ENCODE results near the gene ZNF524.
A peak's percentile ranks its signal among the peaks of the same experiment; 100 is the strongest.

ZNF524 gene

GRCh38 chr19:55552620-55553019, 47.5 kb upstream of the ZNF524 start:
- no peak for TF ChIP-seq CTCF (IDR thresholded peaks at IDR 0.05; ENCODE audit: low read length)
- no peak for TF ChIP-seq EZH2phosphoT487 (IDR thresholded peaks at IDR 0.05; ENCODE audit: low read length)
- Histone ChIP-seq H3K36me3 (replicated peaks; ENCODE audit: insufficient read depth, low read length) (no peaks in the 10 kb centered on the region), H3F3A (ENCODE audit: insufficient read depth, low read length) (no peaks in the 10 kb centered on the region), H4K20me1 (ENCODE audit: insufficient read depth, low read length) (no peaks in the 10 kb centered on the region), H3K27ac (ENCODE audit: low read length) (no peak overlapping the region), H3K79me2 (ENCODE audit: low read length) (no peaks in the 10 kb centered on the region), H3K4me1 (ENCODE audit: low read length) (no peaks in the 10 kb centered on the region), H3K4me3 (ENCODE audit: low read length) (no peak overlapping the region), H3K9me2 (replicated peaks; ENCODE audit: insufficient read depth, low read length) (no peaks in the 10 kb centered on the region), H3K27me3 (replicated peaks; ENCODE audit: insufficient read depth, low read length) (peaks cover 95% of the 10 kb centered on the region), H3K4me2 (ENCODE audit: low read depth, low read length) (no peak overlapping the region), H3K9ac (ENCODE audit: low read length) (no peak overlapping the region), H2AFZ (ENCODE audit: low read length) (no peak overlapping the region), H3K9me3 (replicated peaks; ENCODE audit: insufficient read depth, low read length) (no peaks in the 10 kb centered on the region)
- peak; percentile 35 for DNase-seq

GRCh38 chr19:55553217-55554182, 46.6 kb upstream of the ZNF524 start:
- Histone ChIP-seq H3K27me3 (replicated peaks; ENCODE audit: insufficient read depth, low read length) (peaks cover 95% of the 10 kb centered on the region), H3K4me2 (ENCODE audit: low read depth, low read length) (peak overlapping the region; percentile 31; the same call in 1 of the 2 replicates), H3K9ac (ENCODE audit: low read length) (no peak overlapping the region), H3F3A (ENCODE audit: insufficient read depth, low read length) (no peaks in the 10 kb centered on the region), H4K20me1 (ENCODE audit: insufficient read depth, low read length) (no peaks in the 10 kb centered on the region), H3K79me2 (ENCODE audit: low read length) (no peaks in the 10 kb centered on the region), H3K4me3 (ENCODE audit: low read length) (no peak overlapping the region), H3K9me2 (replicated peaks; ENCODE audit: insufficient read depth, low read length) (no peaks in the 10 kb centered on the region), H3K9me3 (replicated peaks; ENCODE audit: insufficient read depth, low read length) (no peaks in the 10 kb centered on the region), H2AFZ (ENCODE audit: low read length) (no peak overlapping the region), H3K36me3 (replicated peaks; ENCODE audit: insufficient read depth, low read length) (no peaks in the 10 kb centered on the region), H3K4me1 (ENCODE audit: low read length) (no peaks in the 10 kb centered on the region), H3K27ac (ENCODE audit: low read length) (no peak overlapping the region)
- no peak for DNase-seq
- TF ChIP-seq EZH2phosphoT487 (IDR thresholded peaks at IDR 0.05; ENCODE audit: low read length) (no peak), CTCF (IDR thresholded peaks at IDR 0.05; ENCODE audit: low read length) (no peak), EZH2 (optimal IDR thresholded peaks at IDR 0.05; ENCODE audit: low read depth, low read length) (no peak)

GRCh38 chr19:55554302-55554701, 45.8 kb upstream of the ZNF524 start:
- H3K4me2 ChIP-seq (ENCODE audit: low read depth, low read length), result no peak overlapping the region
- peaks cover 92% of the 10 kb centered on the region for H3K27me3 ChIP-seq (replicated peaks; ENCODE audit: insufficient read depth, low read length)
- no peaks in the 10 kb centered on the region for H3K36me3 ChIP-seq (replicated peaks; ENCODE audit: insufficient read depth, low read length)
- H3K9me3 ChIP-seq (replicated peaks; ENCODE audit: insufficient read depth, low read length), result no peaks in the 10 kb centered on the region
- H3K9ac ChIP-seq (ENCODE audit: low read length), result no peak overlapping the region
- TF ChIP-seq EZH2 (optimal IDR thresholded peaks at IDR 0.05; ENCODE audit: low read depth, low read length), result no peak
- no peak for TF ChIP-seq CTCF (IDR thresholded peaks at IDR 0.05; ENCODE audit: low read length)
- TF ChIP-seq EZH2phosphoT487 (IDR thresholded peaks at IDR 0.05; ENCODE audit: low read length), result no peak
- H3F3A ChIP-seq (ENCODE audit: insufficient read depth, low read length), result no peaks in the 10 kb centered on the region
- no peaks in the 10 kb centered on the region for H3K9me2 ChIP-seq (replicated peaks; ENCODE audit: insufficient read depth, low read length)
- H3K4me1 ChIP-seq (ENCODE audit: low read length), result no peaks in the 10 kb centered on the region
- no peaks in the 10 kb centered on the region for H3K79me2 ChIP-seq (ENCODE audit: low read length)
- H4K20me1 ChIP-seq (ENCODE audit: insufficient read depth, low read length), result no peaks in the 10 kb centered on the region
- H3K4me3 ChIP-seq (ENCODE audit: low read length), result no peak overlapping the region
- no peak overlapping the region for H2AFZ ChIP-seq (ENCODE audit: low read length)
- no peak overlapping the region for H3K27ac ChIP-seq (ENCODE audit: low read length)
- DNase-seq, result no peak
